IMR-90 (cell line): Measurements from ENCODE around the gene TMTC2. TPM values are rescaled to one million over a fixed set of nuclear protein-coding genes. Genes with fewer than 3 reads are reported as not detected.

Source experiments
- ATAC-seq: fragments of 200-7000 bp; cut with Tn5 transposase; 2 replicates; pipeline ENCODE4 v1.9.1; 2020; ENCODE audit warnings: low read depth, mild to moderate bottlenecking, moderate library complexity
- BruUV-seq: library from RNA; stranded (reverse); fragments of 400-500 nt; replicated peaks from 2 replicates; lab custom pipeline; 2021; lab: Mats Ljungman, UMichigan
- CTCF ChIA-PET: fragments of 300-600 bp; formaldehyde crosslinking; extraction: SDS; loops from one replicate; lab custom pipeline; 2021; ENCODE audit warnings: antibody characterized with exemption; lab: Yijun Ruan, JAX
- POLR2A ChIA-PET: fragments of 300-600 bp; sonication (Branson Sonifier 250); formaldehyde crosslinking; loops from one replicate; lab custom pipeline; 2022; ENCODE audit warnings: antibody characterized with exemption; ENCODE audit not compliant: unreplicated experiment; lab: Charles Lee
- DNase-seq: peaks from one replicate; pipeline ENCODE4 v3.0.0; 2013
- H2AFZ ChIP-seq: replicated peaks from 2 replicates; pipeline ENCODE3; 2013; ENCODE audit warnings: low read length, mild to moderate bottlenecking; ENCODE audit not compliant: poor library complexity
- H2AK5ac ChIP-seq: 2 replicates; pipeline ENCODE4 v1.6.1; 2013; ENCODE audit warnings: low read depth, low read length, inconsistent platforms
- H2AK9ac ChIP-seq: replicated peaks from 2 replicates; pipeline ENCODE3; 2013; ENCODE audit warnings: mild to moderate bottlenecking, low read depth, low read length, moderate library complexity; ENCODE audit not compliant: poor library complexity
- H2BK120ac ChIP-seq: 2 replicates; pipeline ENCODE4 v1.6.1; 2013; ENCODE audit warnings: low read depth, low read length, inconsistent platforms
- H2BK15ac ChIP-seq: 3 replicates; pipeline ENCODE4 v1.6.1; 2013; ENCODE audit warnings: low read depth, low read length, inconsistent platforms
- H2BK20ac ChIP-seq: 2 replicates; pipeline ENCODE4 v1.6.1; 2013; ENCODE audit warnings: low read depth, mild to moderate bottlenecking, inconsistent platforms, low read length, moderate library complexity
- H2BK5ac ChIP-seq: 2 replicates; pipeline ENCODE4 v1.6.1; 2013; ENCODE audit warnings: mild to moderate bottlenecking, low read depth, low read length, inconsistent platforms; ENCODE audit not compliant: poor library complexity, severe bottlenecking
- H3K14ac ChIP-seq: replicated peaks from 2 replicates; pipeline ENCODE4 v1.6.1; 2013; ENCODE audit warnings: low read depth, low read length, inconsistent platforms
- H3K18ac ChIP-seq: 2 replicates; pipeline ENCODE4 v1.6.1; 2013; ENCODE audit warnings: low read depth, low read length, control low read depth
- H3K23ac ChIP-seq: 2 replicates; pipeline ENCODE4 v1.6.1; 2013; ENCODE audit warnings: low read depth, low read length, inconsistent platforms
- H3K27ac ChIP-seq: 2 replicates; pipeline ENCODE4 v1.5.1; 2013; ENCODE audit warnings: mild to moderate bottlenecking, control low read depth, low read length; ENCODE audit not compliant: insufficient read depth
- H3K27me3 ChIP-seq: 2 replicates; pipeline ENCODE4 v1.6.1; 2013; ENCODE audit warnings: low read length; ENCODE audit not compliant: control insufficient read depth, insufficient read depth
- H3K36me3 ChIP-seq: 2 replicates; pipeline ENCODE4 v1.6.1; 2013; ENCODE audit warnings: low read length, mixed read lengths; ENCODE audit not compliant: control insufficient read depth, insufficient read depth
- H3K4ac ChIP-seq: 2 replicates; pipeline ENCODE4 v1.6.1; 2013; ENCODE audit warnings: low read depth, low read length, inconsistent platforms
- H3K4me1 ChIP-seq: 2 replicates; pipeline ENCODE4 v1.6.1; 2013; ENCODE audit warnings: low read length, mixed read lengths; ENCODE audit not compliant: control insufficient read depth, insufficient read depth
- H3K4me2 ChIP-seq: 2 replicates; pipeline ENCODE4 v1.6.1; 2013; ENCODE audit warnings: low read depth, mild to moderate bottlenecking, control low read depth, low read length, moderate library complexity
- H3K4me3 ChIP-seq: 2 replicates; pipeline ENCODE4 v1.5.1; 2013; ENCODE audit warnings: low read depth, mild to moderate bottlenecking, control low read depth, low read length, moderate library complexity; ENCODE audit not compliant: insufficient read depth
- H3K56ac ChIP-seq: 2 replicates; pipeline ENCODE4 v1.6.1; 2013; ENCODE audit warnings: low read length, inconsistent platforms; ENCODE audit not compliant: insufficient read depth; ENCODE audit errors: extremely low read depth
- H3K79me1 ChIP-seq, 2 experiments: 2 replicates each; pipeline ENCODE4 v1.6.1; 2013; ENCODE audit warnings: low read length in 2 of 2, inconsistent platforms in 1 of 2, low read depth in 1 of 2
- H3K9ac ChIP-seq: 2 replicates; pipeline ENCODE4 v1.6.1; 2013; ENCODE audit warnings: low read depth, low read length, control low read depth
- H3K9me1 ChIP-seq: 2 replicates; pipeline ENCODE4 v1.6.1; 2013; ENCODE audit warnings: low read length, inconsistent platforms; ENCODE audit not compliant: insufficient read depth
- H3K9me3 ChIP-seq: 2 replicates; pipeline ENCODE4 v1.6.1; 2013; ENCODE audit warnings: low read length; ENCODE audit not compliant: control insufficient read depth, insufficient read depth
- H4K20me1 ChIP-seq: 2 replicates; pipeline ENCODE4 v1.6.1; 2013; ENCODE audit warnings: low read length, inconsistent platforms; ENCODE audit not compliant: insufficient read depth
- H4K5ac ChIP-seq: 2 replicates; pipeline ENCODE4 v1.6.1; 2013; ENCODE audit warnings: mild to moderate bottlenecking, low read depth, low read length, control low read depth
- H4K8ac ChIP-seq, 2 experiments: 2 replicates each; pipeline ENCODE4 v1.6.1; 2013; ENCODE audit warnings: low read depth in 2 of 2, low read length in 2 of 2, control low read depth in 1 of 2, inconsistent platforms in 1 of 2
- H4K91ac ChIP-seq: 2 replicates; pipeline ENCODE4 v1.6.1; 2013; ENCODE audit warnings: low read depth, low read length, inconsistent platforms; ENCODE audit not compliant: insufficient read depth
- ELK1 ChIP-seq: fragments of 150-350 bp; IDR thresholded peaks from 2 replicates; pipeline ENCODE4 v1.6.1; 2016; ENCODE audit warnings: low read depth, mild to moderate bottlenecking, low read length, moderate library complexity, borderline replicate concordance
- FOS ChIP-seq: fragments of 150-350 bp; IDR thresholded peaks from 2 replicates; pipeline ENCODE4 v1.6.1; 2016; ENCODE audit warnings: low read depth, low read length
- MAFK ChIP-seq: IDR thresholded peaks from 2 replicates; pipeline ENCODE4 v1.6.1; 2012; ENCODE audit warnings: low read depth, low read length, improper control_type of control experiment
- MAZ ChIP-seq: IDR thresholded peaks from 2 replicates; pipeline ENCODE4 v1.6.1; 2012; ENCODE audit warnings: low read depth, mild to moderate bottlenecking, low read length, improper control_type of control experiment, moderate library complexity, borderline replicate concordance
- MXI1 ChIP-seq: IDR thresholded peaks from 2 replicates; pipeline ENCODE4 v1.6.1; 2012; ENCODE audit warnings: low read depth, mild to moderate bottlenecking, low read length, moderate library complexity, borderline replicate concordance
- RAD21 ChIP-seq: IDR thresholded peaks from 2 replicates; pipeline ENCODE4 v1.6.1; 2012; ENCODE audit warnings: low read length, improper control_type of control experiment
- SMC3 ChIP-seq: fragments of 150-350 bp; IDR thresholded peaks from 2 replicates; pipeline ENCODE4 v1.6.1; 2016; ENCODE audit warnings: low read depth, mild to moderate bottlenecking, antibody characterized with exemption, low read length, moderate library complexity
- WGBS, 2 experiments: methylation state at CpG; one replicate each; pipeline versions ENCODE4 v1.1.5 to v1.1.7; 2013; ENCODE audit warnings: missing lambda C conversion rate in 2 of 2; ENCODE audit not compliant: insufficient read length in 1 of 2; ENCODE audit errors: extremely low coverage in 2 of 2; 5-methylcytosine and 5-hydroxymethylcytosine counted together
- dilution Hi-C: fragments of 300-500 bp; cut with HindIII; formaldehyde crosslinking; loops from one replicate; pipeline ENCODE4 v1.14.3; 2018; ENCODE audit warnings: low sequenced_read_pairs; ENCODE audit not compliant: unreplicated experiment
- in situ Hi-C: fragments of 300-500 bp; cut with MboI; formaldehyde crosslinking; loops from 3 replicates; pipeline ENCODE4 v1.14.3; 2019; ENCODE audit warnings: low sequenced_read_pairs, inconsistent platforms, mixed read lengths
- intact Hi-C: fragments of 100-400 bp; cut with micrococcal nuclease; formaldehyde crosslinking; loops from 2 replicates; pipeline ENCODE4 v1.10.0; 2022
- polyA plus RNA-seq, 3 experiments: library from polyadenylated mRNA; depleted of rRNA; stranded (reverse); fragments of >200 nt; gene quantifications; 2 replicates each; pipeline ENCODE4 v1.2.3, GENCODE V29; 2012; ENCODE audit warnings: low replicate concordance in 1 of 3
- total RNA-seq: library from RNA; depleted of rRNA; stranded (reverse); fragments of >200 nt; gene quantifications from 2 replicates; pipeline ENCODE4 v1.2.3, GENCODE V29; 2012

TMTC2 gene
- total and polyA plus RNA-seq, 2 of the 4 experiments (the other 2 are of a cell fraction), result 0.56 to 1.4 TPM

GRCh38 chr12:82838131-82838551 is 151.4 kb downstream of the TMTC2 start:
- Histone ChIP-seq H4K20me1 (no peaks in the 10 kb centered on the region), H2BK120ac (no peak overlapping the region), H4K91ac (no peak overlapping the region), H3K27me3 (no peaks in the 10 kb centered on the region), H3K18ac (no peak overlapping the region), H3K27ac (no peak overlapping the region), H3K4me3 (no peak overlapping the region), H2AK9ac (no peak overlapping the region), H3K9me3 (no peaks in the 10 kb centered on the region), H4K5ac (no peak overlapping the region), H3K56ac (no peak overlapping the region), H3K23ac (no peak overlapping the region), H2AFZ (no peak overlapping the region), H3K4me1 (no peaks in the 10 kb centered on the region), H2AK5ac (no peak overlapping the region), H3K36me3 (no peaks in the 10 kb centered on the region), H2BK20ac (no peak overlapping the region), H3K79me1 (no peaks in the 10 kb centered on the region), H3K4ac (no peak overlapping the region), H3K14ac (no peak overlapping the region), H3K9ac (no peak overlapping the region), H2BK15ac (no peak overlapping the region), H3K9me1 (no peaks in the 10 kb centered on the region), H4K8ac (no peak overlapping the region), H3K4me2 (no peak overlapping the region), H2BK5ac (no peak overlapping the region)
- no CpG with 5 or more reads among the region's 1 CpG for WGBS, 2 experiments
- ChIA-PET POLR2A (no interaction called here), CTCF (interaction anchor here (0.7 kb wide), 1 partner anchor 11 kb away, joined by 3 read pairs; no protein-coding TSS in a partner anchor)
- TF ChIP-seq SMC3 (no peak), FOS (no peak), ELK1 (no peak), MAFK (no peak), RAD21 (no peak), MAZ (no peak), MXI1 (no peak)
- no peak for ATAC-seq
- intact Hi-C loops, result no loop called here
- in situ Hi-C loops, result no loop called here
- dilution Hi-C loops, result no loop called here
- DNase-seq, result no peak
- no TSS peak for BruUV-seq
